H1 (cell line): ENCODE data around the gene ZNF614. TPM values are rescaled to one million over a fixed set of nuclear protein-coding genes. Genes with fewer than 3 reads are reported as not detected.

Source experiments
- CTCF ChIA-PET: fragments of 300-600 bp; sonication (Branson Sonifier 250); formaldehyde crosslinking; loops from one replicate; lab custom pipeline; 2021; ENCODE audit not compliant: partially characterized antibody; lab: Charles Lee
- POLR2A ChIA-PET: fragments of 300-600 bp; sonication (Branson Sonifier 250); formaldehyde crosslinking; loops from one replicate; lab custom pipeline; 2021; ENCODE audit warnings: inconsistent platforms; ENCODE audit not compliant: partially characterized antibody; lab: Charles Lee
- DNase-seq, 2 experiments: peaks; one replicate each; pipeline versions ENCODE4 v3.0.0 to v3.0.0-alpha.2; 2010 to 2022; ENCODE audit warnings: low spot score in 2 of 2, low read depth in 1 of 2, mixed read lengths in 1 of 2
- FAIRE-seq: peaks from 2 replicates; lab custom pipeline; 2011; peaks lifted over from hg19 to GRCh38; lab: Jason Lieb, UNC
- H2AFZ ChIP-seq: 2 replicates; pipeline ENCODE4 v1.8.1; 2012; ENCODE audit warnings: low read length, inconsistent platforms
- H2AK5ac ChIP-seq: 2 replicates; pipeline ENCODE4 v1.6.1; 2013; ENCODE audit warnings: low read depth, low read length
- H2BK120ac ChIP-seq: replicated peaks from 2 replicates; pipeline ENCODE3; 2013; ENCODE audit warnings: low read depth, low read length, inconsistent platforms
- H2BK12ac ChIP-seq: 2 replicates; pipeline ENCODE4 v1.6.1; 2013; ENCODE audit warnings: low read depth, low read length
- H2BK15ac ChIP-seq: 2 replicates; pipeline ENCODE4 v1.6.1; 2013; ENCODE audit warnings: low read length
- H2BK20ac ChIP-seq: 2 replicates; pipeline ENCODE4 v1.6.1; 2013; ENCODE audit warnings: low read length
- H2BK5ac ChIP-seq: 2 replicates; pipeline ENCODE4 v1.6.1; 2013; ENCODE audit warnings: low read depth, low read length
- H3K14ac ChIP-seq: 2 replicates; pipeline ENCODE4 v1.6.1; 2013; ENCODE audit warnings: inconsistent platforms; ENCODE audit not compliant: insufficient read length
- H3K18ac ChIP-seq: 2 replicates; pipeline ENCODE4 v1.6.1; 2013; ENCODE audit warnings: low read length; ENCODE audit errors: extremely low read depth
- H3K23ac ChIP-seq: 2 replicates; pipeline ENCODE4 v1.6.1; 2013; ENCODE audit warnings: inconsistent platforms; ENCODE audit not compliant: insufficient read length
- H3K23me2 ChIP-seq: 2 replicates; pipeline ENCODE4 v1.6.1; 2013; ENCODE audit warnings: low read depth, low read length
- H3K27ac ChIP-seq: 2 replicates; pipeline ENCODE4 v1.6.1; 2011; ENCODE audit warnings: low read depth, low read length, inconsistent platforms
- H3K27me3 ChIP-seq, 4 experiments: replicated peaks in 1 of 4; 1 replicate in 1 of 4; 2 replicates in 3 of 4; pipeline versions ENCODE4 v1.6.1 to v1.8.1; 2011 to 2013; ENCODE audit warnings: low read length in 3 of 4, mild to moderate bottlenecking in 3 of 4, inconsistent platforms in 2 of 4, mixed read lengths in 2 of 4, moderate library complexity in 1 of 4; ENCODE audit not compliant: control insufficient read depth in 3 of 4, insufficient read depth in 3 of 4; ENCODE audit errors: extremely low read depth in 1 of 4
- H3K36me3 ChIP-seq, 4 experiments: 2 replicates each; pipeline versions ENCODE4 v1.6.1 to v1.8.1; 2011 to 2013; ENCODE audit warnings: mild to moderate bottlenecking in 4 of 4, low read length in 3 of 4, moderate library complexity in 2 of 4, control low read depth in 1 of 4, inconsistent platforms in 1 of 4; ENCODE audit not compliant: insufficient read depth in 4 of 4, control insufficient read depth in 2 of 4
- H3K4ac ChIP-seq: replicated peaks from 2 replicates; pipeline ENCODE3; 2013; ENCODE audit warnings: low read length, low read depth, mixed read lengths, inconsistent platforms; ENCODE audit not compliant: insufficient read length
- H3K4me1 ChIP-seq, 4 experiments: replicated peaks in 1 of 4; 1 replicate in 1 of 4; 2 replicates in 3 of 4; pipeline versions ENCODE4 v1.6.1 to v1.8.1; 2011 to 2013; ENCODE audit warnings: low read length in 3 of 4, inconsistent platforms in 2 of 4, mixed read lengths in 1 of 4; ENCODE audit not compliant: insufficient read depth in 4 of 4, control insufficient read depth in 3 of 4
- H3K4me2 ChIP-seq, 2 experiments: 2 replicates each; pipeline versions ENCODE4 v1.6.1 to v1.8.1; 2011 to 2013; ENCODE audit warnings: low read depth in 2 of 2, low read length in 2 of 2, control low read depth in 1 of 2, inconsistent platforms in 1 of 2, mild to moderate bottlenecking in 1 of 2; ENCODE audit not compliant: insufficient read depth in 1 of 2
- H3K4me3 ChIP-seq, 4 experiments: fragments of 200-600, 300-600 bp in 1 of 4; sonication (generic), shearing (Covaris generic), sonication (Bioruptor Twin) in 1 of 4; 2 replicates each; pipeline versions ENCODE4 v1.5.1 to v1.8.1; 2011 to 2016; ENCODE audit warnings: low read length in 4 of 4, low read depth in 3 of 4, control low read depth in 2 of 4, inconsistent platforms in 2 of 4, mild to moderate bottlenecking in 2 of 4, mixed read lengths in 1 of 4, moderate library complexity in 1 of 4; ENCODE audit not compliant: insufficient read depth in 2 of 4; ENCODE audit errors: extremely low read depth in 1 of 4
- H3K56ac ChIP-seq: replicated peaks from 2 replicates; pipeline ENCODE3; 2013; ENCODE audit warnings: low read depth, mild to moderate bottlenecking, mixed read lengths, low read length, inconsistent platforms; ENCODE audit not compliant: insufficient read length
- H3K79me1 ChIP-seq: 2 replicates; pipeline ENCODE4 v1.6.1; 2013; ENCODE audit warnings: low read depth, low read length, control low read depth
- H3K79me2 ChIP-seq, 2 experiments: 2 replicates each; pipeline versions ENCODE4 v1.6.1 to v1.8.1; 2012 to 2013; ENCODE audit warnings: low read length in 2 of 2, mild to moderate bottlenecking in 2 of 2, inconsistent platforms in 1 of 2; ENCODE audit not compliant: insufficient read depth in 2 of 2, control insufficient read depth in 1 of 2
- H3K9ac ChIP-seq, 4 experiments: replicated peaks in 1 of 4; 1 replicate in 1 of 4; 2 replicates in 3 of 4; pipeline versions ENCODE4 v1.6.1 to v1.8.1; 2011 to 2013; ENCODE audit warnings: low read depth in 3 of 4, low read length in 3 of 4, control low read depth in 2 of 4, mild to moderate bottlenecking in 2 of 4, moderate library complexity in 2 of 4, inconsistent platforms in 1 of 4; ENCODE audit errors: extremely low read depth in 1 of 4
- H3K9me3 ChIP-seq, 2 experiments: 2 replicates each; pipeline versions ENCODE4 v1.6.1 to v1.8.1; 2012 to 2013; ENCODE audit warnings: mild to moderate bottlenecking in 2 of 2, moderate library complexity in 2 of 2, control low read depth in 1 of 2, inconsistent platforms in 1 of 2, low read depth in 1 of 2, low read length in 1 of 2, mixed read lengths in 1 of 2; ENCODE audit not compliant: insufficient read depth in 2 of 2
- H4K20me1 ChIP-seq, 2 experiments: replicated peaks in 1 of 2; 2 replicates each; pipeline versions ENCODE3 to v1.8.1; 2011 to 2013; ENCODE audit warnings: inconsistent platforms in 2 of 2, low read length in 2 of 2, mild to moderate bottlenecking in 1 of 2; ENCODE audit not compliant: insufficient read depth in 2 of 2, control insufficient read depth in 1 of 2
- H4K5ac ChIP-seq: 2 replicates; pipeline ENCODE4 v1.6.1; 2013; ENCODE audit warnings: low read length, low read depth, mixed read lengths, inconsistent platforms; ENCODE audit not compliant: insufficient read length
- H4K8ac ChIP-seq: 2 replicates; pipeline ENCODE4 v1.8.0; 2013; ENCODE audit warnings: mild to moderate bottlenecking, moderate library complexity, low read length, inconsistent platforms; ENCODE audit not compliant: insufficient read depth; ENCODE audit errors: extremely low read depth
- H4K91ac ChIP-seq: replicated peaks from 2 replicates; pipeline ENCODE3; 2013; ENCODE audit warnings: low read length, mixed read lengths, inconsistent platforms; ENCODE audit not compliant: insufficient read length
- RBBP5 ChIP-seq: IDR thresholded peaks from 2 replicates; pipeline ENCODE4 v1.7.1; 2012; ENCODE audit warnings: low read depth, mild to moderate bottlenecking, inconsistent platforms, low read length, moderate library complexity, borderline replicate concordance
- WGBS, 2 experiments: shearing (Covaris generic) in 1 of 2; methylation state at CpG; one replicate each; pipeline versions ENCODE4 v1.1.6 to v1.1.7; 2013 to 2015; ENCODE audit warnings: low lambda C conversion rate in 2 of 2, mixed read lengths in 2 of 2, inconsistent platforms in 1 of 2, low coverage in 1 of 2, missing lambda C conversion rate in 1 of 2; ENCODE audit not compliant: insufficient replicate concordance in 2 of 2, insufficient coverage in 1 of 2, insufficient read length in 1 of 2; ENCODE audit errors: extremely low coverage in 1 of 2, missing lambda C conversion rate in 1 of 2; 5-methylcytosine and 5-hydroxymethylcytosine counted together
- polyA plus RNA-seq, 7 experiments: library from polyadenylated mRNA; depleted of rRNA in 3 of 7; stranded (reverse) in 5 of 7; unstranded in 2 of 7; fragments of >200 nt in 5 of 7; fragments of 200-250 nt in 2 of 7; gene quantifications; 1 replicate in 5 of 7; 2 replicates in 1 of 7; 4 replicates in 1 of 7; pipeline versions ENCODE4 v1.2.1 to v1.2.3, GENCODE V29; 2011 to 2013; ENCODE audit warnings: missing spikeins in 2 of 7, mixed read lengths in 2 of 7
- total RNA-seq: library from RNA; stranded (reverse); fragmentation: NEBNext Ultra II Directional; extraction: Animal tissue kit (Norgen Biotek cat#: 25700); gene quantifications from 2 replicates; pipeline ENCODE4 v1.2.1, GENCODE V29; 2021

ZNF614 gene
- total and polyA plus RNA-seq, 2 of the 8 experiments (the other 6 are each of a cell fraction or from before 2014, with no cell fraction given) = 4.7 to 18.7 TPM

- H4K20me1 ChIP-seq = no peaks in the 10 kb centered on the region
- H3K79me2 ChIP-seq = no peaks in the 10 kb centered on the region
- peaks cover 20 to 54% (median 38%) of the 10 kb centered on the region in 4 experiments for H3K36me3 ChIP-seq
- 89% methylated on average over 5 of the region's 5 CpGs; no CpG with 5 or more reads in 1 of the 2 experiments for whole genome bisulfite sequencing, 2 experiments
- no peak overlapping the region for H4K5ac ChIP-seq
- H2BK20ac ChIP-seq = no peak overlapping the region
- no peaks in the 10 kb centered on the region for H3K79me1 ChIP-seq
- H2BK5ac ChIP-seq = no peak overlapping the region
- no peak overlapping the region for H3K23ac ChIP-seq
- H3K9ac ChIP-seq = no peak overlapping the region
- H3K4ac ChIP-seq = no peak overlapping the region
- H3K4me2 ChIP-seq = no peak overlapping the region
- H3K27ac ChIP-seq = no peak overlapping the region
- DNase-seq = no peak
- H2AFZ ChIP-seq = no peak overlapping the region
- H3K4me1 ChIP-seq = no peaks in the 10 kb centered on the region
- H2BK120ac ChIP-seq = no peak overlapping the region
- no peak overlapping the region for H3K4me3 ChIP-seq
- H4K8ac ChIP-seq = no peak overlapping the region
- no peak overlapping the region for H3K18ac ChIP-seq
- no peak overlapping the region for H2AK5ac ChIP-seq
- no peak for TF ChIP-seq RBBP5
- peaks cover 32 to 35% of the 10 kb centered on the region in 2 experiments for H3K9me3 ChIP-seq
- no peak overlapping the region for H2BK15ac ChIP-seq
- no peaks in the 10 kb centered on the region for H3K27me3 ChIP-seq
- CTCF ChIA-PET = no interaction called here
- H4K91ac ChIP-seq = no peak overlapping the region
- no peak overlapping the region for H3K14ac ChIP-seq
- H3K56ac ChIP-seq = no peak overlapping the region
- FAIRE-seq = no peak
- H2BK12ac ChIP-seq = no peak overlapping the region
- no peaks in the 10 kb centered on the region for H3K23me2 ChIP-seq
- POLR2A ChIA-PET = no interaction called here
Measured at GRCh38 chr19:51965583-51965982, 62.6 kb downstream of the ZNF614 start.

Other genes with a start within 250 kb of the ZNF614 start
- gene FPR3, start 233.2 kb downstream of the ZNF614 start, total RNA-seq = not detected in 2 replicates
- gene FPR3, start 233.2 kb downstream of the ZNF614 start, polyA plus RNA-seq (2011; rRNA removed) = not detected in 2 replicates
- gene ZNF577, start 140.4 kb downstream of the ZNF614 start, total RNA-seq = 14.9 and 19.3 TPM in 2 replicates
- gene ZNF577, start 140.4 kb downstream of the ZNF614 start, polyA plus RNA-seq (2011; rRNA removed) = 11.5 and 13.8 TPM in 2 replicates
- gene ZNF649, start 123.4 kb downstream of the ZNF614 start, total RNA-seq = 44.0 and 51.7 TPM in 2 replicates
- gene ZNF649, start 123.4 kb downstream of the ZNF614 start, polyA plus RNA-seq (2011; rRNA removed) = 13.3 and 24.7 TPM in 2 replicates
- 7.5 and 14.2 TPM in 2 replicates for gene ZNF613, start 100.9 kb downstream of the ZNF614 start, total RNA-seq
- 3.8 and 4.7 TPM in 2 replicates for gene ZNF613, start 100.9 kb downstream of the ZNF614 start, polyA plus RNA-seq (2011; rRNA removed)
- gene ZNF350, start 41.5 kb downstream of the ZNF614 start, total RNA-seq = 5.3 and 6.2 TPM in 2 replicates
- gene ZNF350, start 41.5 kb downstream of the ZNF614 start, polyA plus RNA-seq (2011; rRNA removed) = 1.7 and 1.8 TPM in 2 replicates
- 7.5 and 9.6 TPM in 2 replicates for gene ZNF615, start 20.2 kb downstream of the ZNF614 start, total RNA-seq
- 1.9 and 2.8 TPM in 2 replicates for gene ZNF615, start 20.2 kb downstream of the ZNF614 start, polyA plus RNA-seq (2011; rRNA removed)
- gene ZNF432, start 20.5 kb upstream of the ZNF614 start, total RNA-seq = 7.1 and 8.3 TPM in 2 replicates
- 1.8 and 2.0 TPM in 2 replicates for gene ZNF432, start 20.5 kb upstream of the ZNF614 start, polyA plus RNA-seq (2011; rRNA removed)
- gene ZNF841, start 67.4 kb upstream of the ZNF614 start, total RNA-seq = 17.4 and 17.9 TPM in 2 replicates
- gene ZNF841, start 67.4 kb upstream of the ZNF614 start, polyA plus RNA-seq (2011; rRNA removed) = 4.1 and 5.1 TPM in 2 replicates
- gene ZNF616, start 111.6 kb upstream of the ZNF614 start, total RNA-seq = 40.2 and 40.5 TPM in 2 replicates
- gene ZNF616, start 111.6 kb upstream of the ZNF614 start, polyA plus RNA-seq (2011; rRNA removed) = 3.5 and 5.7 TPM in 2 replicates
- gene ZNF836, start 143.2 kb upstream of the ZNF614 start, total RNA-seq = 27.2 and 31.9 TPM in 2 replicates
- gene ZNF836, start 143.2 kb upstream of the ZNF614 start, polyA plus RNA-seq (2011; rRNA removed) = 5.6 and 6.8 TPM in 2 replicates
- gene PPP2R1A, start 161.7 kb upstream of the ZNF614 start, total RNA-seq = 378 and 382 TPM in 2 replicates
- gene PPP2R1A, start 161.7 kb upstream of the ZNF614 start, polyA plus RNA-seq (2011; rRNA removed) = 380 and 428 TPM in 2 replicates
- 31.9 and 34.6 TPM in 2 replicates for gene ZNF766, start 241.2 kb upstream of the ZNF614 start, total RNA-seq
- gene ZNF766, start 241.2 kb upstream of the ZNF614 start, polyA plus RNA-seq (2011; rRNA removed) = 4.5 and 8.3 TPM in 2 replicates